HepG2 (cell line): ENCODE results near the gene SHPK. TPM values are rescaled to one million over a fixed set of nuclear protein-coding genes. Genes with fewer than 3 reads are reported as not detected.

ENCODE experiments used
- ARID2 ChIP-seq: sonication (generic); formaldehyde crosslinking; IDR thresholded peaks from 2 replicates; pipeline ENCODE4 v1.8.1; 2022; ENCODE audit warnings: mild to moderate bottlenecking, missing genetic modification reagents, borderline replicate concordance
- ATM ChIP-seq: fragments of 450-650 bp; IDR thresholded peaks from 2 replicates; pipeline ENCODE4 v1.7.1; 2017; ENCODE audit warnings: mild to moderate bottlenecking, borderline replicate concordance
- FIP1L1 ChIP-seq: fragments of 200-400 bp; formaldehyde crosslinking; IDR thresholded peaks from 2 replicates; pipeline ENCODE4 v1.6.1; 2018; ENCODE audit warnings: low read depth, mild to moderate bottlenecking, low read length, moderate library complexity, borderline replicate concordance; ENCODE audit not compliant: insufficient read depth
- FOSL2 ChIP-seq: sonication (generic); formaldehyde crosslinking; IDR thresholded peaks from 2 replicates; pipeline ENCODE4 v1.4.0; 2020; ENCODE audit warnings: missing genetic modification reagents
- HNRNPK ChIP-seq: fragments of 200-400 bp; formaldehyde crosslinking; IDR thresholded peaks from 2 replicates; pipeline ENCODE4 v1.6.1; 2018; ENCODE audit warnings: low read length, low read depth, moderate library complexity, mild to moderate bottlenecking; ENCODE audit not compliant: poor library complexity, severe bottlenecking
- PITX1 ChIP-seq: sonication (generic); formaldehyde crosslinking; IDR thresholded peaks from 2 replicates; pipeline ENCODE4 v1.5.1; 2020; ENCODE audit warnings: mild to moderate bottlenecking, missing genetic modification reagents
- RBM22 ChIP-seq: fragments of 200-400 bp; formaldehyde crosslinking; optimal IDR thresholded peaks from 2 replicates; pipeline ENCODE3; 2017; ENCODE audit warnings: mild to moderate bottlenecking, low read length, moderate library complexity
- RXRB ChIP-seq: IDR thresholded peaks from 2 replicates; pipeline ENCODE4 v1.6.1; 2016; ENCODE audit warnings: borderline replicate concordance, missing genetic modification reagents, missing compliant biosample characterization
- SNAI1 ChIP-seq: sonication (generic); formaldehyde crosslinking; IDR thresholded peaks from 2 replicates; pipeline ENCODE4 v1.5.0; 2020; ENCODE audit warnings: mild to moderate bottlenecking, missing genetic modification reagents, borderline replicate concordance
- SSRP1 ChIP-seq: IDR thresholded peaks from 2 replicates; pipeline ENCODE4 v1.6.1; 2016; ENCODE audit warnings: control low read depth
- ZNF263 ChIP-seq: sonication (generic); formaldehyde crosslinking; IDR thresholded peaks from 2 replicates; pipeline ENCODE4 v1.4.0; 2020; ENCODE audit warnings: missing genetic modification reagents
- ZNF329 ChIP-seq: sonication (generic); formaldehyde crosslinking; IDR thresholded peaks from 2 replicates; pipeline ENCODE4 v1.9.0; 2021; ENCODE audit warnings: low read depth, mild to moderate bottlenecking, missing genetic modification reagents
- ZNF333 ChIP-seq: sonication (generic); formaldehyde crosslinking; IDR thresholded peaks from 2 replicates; pipeline ENCODE4 v1.4.0; 2020; ENCODE audit warnings: mild to moderate bottlenecking, missing genetic modification reagents, borderline replicate concordance
- ZNF354B ChIP-seq: sonication (generic); formaldehyde crosslinking; IDR thresholded peaks from 2 replicates; pipeline ENCODE4 v1.8.0; 2022; ENCODE audit warnings: mild to moderate bottlenecking, missing genetic modification reagents
- ZNF562 ChIP-seq: sonication (generic); formaldehyde crosslinking; IDR thresholded peaks from 2 replicates; pipeline ENCODE4 v1.8.0; 2022; ENCODE audit warnings: missing genetic modification reagents, borderline replicate concordance
- ZNF790 ChIP-seq: sonication (generic); formaldehyde crosslinking; IDR thresholded peaks from 2 replicates; pipeline ENCODE4 v1.8.0; 2022; ENCODE audit warnings: missing genetic modification reagents, mild to moderate bottlenecking, borderline replicate concordance
- polyA plus RNA-seq, 8 experiments: library from polyadenylated mRNA; depleted of rRNA in 3 of 8; stranded (reverse) in 7 of 8; unstranded in 1 of 8; fragments of >200 nt; fragmentation: Illumina TruSeq in 4 of 8; extraction: Trizol in 4 of 8; gene quantifications; 2 replicates each; pipeline versions ENCODE4 v1.2.1 to v1.2.3, GENCODE V29; 2011 to 2016; ENCODE audit warnings: low read depth in 4 of 8, missing spikeins in 1 of 8, mixed read lengths in 1 of 8; ENCODE audit not compliant: insufficient read depth in 1 of 8
- total RNA-seq, 5 experiments: library from RNA; depleted of rRNA; stranded (reverse); fragments of >200 nt; fragmentation: Illumina TruSeq; extraction: Trizol; gene quantifications; 2 replicates each; pipeline ENCODE4 v1.2.3, GENCODE V29; 2016; ENCODE audit warnings: low read depth in 1 of 5
- TF ChIP-seq, protein P1 (sequence below): sonication (generic); formaldehyde crosslinking; IDR thresholded peaks from 2 replicates; pipeline ENCODE4 v1.8.1; 2023; ENCODE audit warnings: mild to moderate bottlenecking, inconsistent platforms, moderate library complexity, missing genetic modification reagents, borderline replicate concordance
- TF ChIP-seq, protein P2 (sequence below): sonication (generic); formaldehyde crosslinking; IDR thresholded peaks from 2 replicates; pipeline ENCODE4 v1.5.0; 2020; ENCODE audit warnings: mild to moderate bottlenecking, missing genetic modification reagents, borderline replicate concordance
- TF ChIP-seq, protein P3 (sequence below): sonication (generic); formaldehyde crosslinking; IDR thresholded peaks from 2 replicates; pipeline ENCODE4 v1.4.0; 2020; ENCODE audit warnings: mild to moderate bottlenecking, missing genetic modification reagents
- TF ChIP-seq, protein P4 (sequence below): sonication (generic); formaldehyde crosslinking; IDR thresholded peaks from 2 replicates; pipeline ENCODE4 v1.5.0; 2020; ENCODE audit warnings: mild to moderate bottlenecking, missing genetic modification reagents

SHPK gene
- total and polyA plus RNA-seq, 2 of the 13 experiments (the other 11 are each of a cell fraction or from before 2014, with no cell fraction given) = 16.2 to 30.9 TPM

DNA sequence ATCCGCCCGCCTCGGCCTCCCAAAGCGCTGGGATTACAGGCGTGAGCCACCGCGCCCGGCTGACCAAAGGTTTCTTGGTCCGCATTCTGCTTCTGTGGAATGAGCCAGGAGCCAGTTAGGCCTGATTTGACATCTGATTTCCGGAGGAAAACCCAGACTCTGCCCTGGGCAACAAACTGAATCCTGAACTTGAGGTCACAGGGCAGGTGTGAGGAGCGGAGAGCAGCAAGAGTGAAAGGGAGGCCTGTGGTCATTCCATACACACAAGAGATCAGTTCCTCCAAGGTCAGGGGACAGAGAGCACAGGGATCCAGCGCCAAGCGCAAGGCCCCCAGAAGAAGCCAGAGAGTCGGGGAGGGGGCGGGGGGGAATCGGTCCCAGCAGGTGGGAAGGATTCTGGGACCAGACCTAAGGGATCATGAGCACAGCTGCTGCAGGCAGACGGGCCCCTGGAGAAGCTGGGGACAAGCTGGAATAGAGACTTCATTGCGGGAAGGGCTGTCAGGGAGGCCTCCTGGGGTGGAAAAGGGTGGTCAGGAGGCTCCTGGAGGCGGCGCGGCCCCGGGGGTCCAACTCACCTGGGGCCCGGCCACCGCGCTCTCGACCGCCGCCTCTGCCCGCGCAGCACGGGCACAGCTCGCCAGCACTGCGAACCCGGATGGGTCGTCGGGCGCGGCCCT lies 436 bp downstream of the SHPK start (continued):
- TF ChIP-seq, protein P1, sequence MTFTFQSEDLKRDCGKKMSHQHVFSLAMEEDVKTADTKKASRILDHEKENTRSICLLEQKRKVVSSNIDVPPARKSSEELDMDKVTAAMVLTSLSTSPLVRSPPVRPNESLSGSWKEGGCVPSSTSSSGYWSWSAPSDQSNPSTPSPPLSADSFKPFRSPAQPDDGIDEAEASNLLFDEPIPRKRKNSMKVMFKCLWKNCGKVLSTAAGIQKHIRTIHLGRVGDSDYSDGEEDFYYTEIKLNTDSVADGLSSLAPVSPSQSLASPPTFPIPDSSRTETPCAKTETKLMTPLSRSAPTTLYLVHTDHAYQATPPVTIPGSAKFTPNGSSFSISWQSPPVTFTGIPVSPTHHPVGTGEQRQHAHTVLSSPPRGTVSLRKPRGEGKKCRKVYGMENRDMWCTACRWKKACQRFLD (CRISPR knock-in tag) = no peak
- TF ChIP-seq ZNF263 (CRISPR knock-in tag) = no peak
- TF ChIP-seq ZNF562 = no peak
- TF ChIP-seq SNAI1 (CRISPR knock-in tag) = no peak
- TF ChIP-seq FOSL2 (CRISPR knock-in tag) = peak; percentile 33; the same call in 1 of the 2 replicates
- TF ChIP-seq FIP1L1 = no peak
- no peak for TF ChIP-seq SSRP1
- no peak for TF ChIP-seq ZNF329
- peak; percentile 49; the same call in 1 of the 2 replicates for TF ChIP-seq ZNF354B (CRISPR knock-in tag)
- TF ChIP-seq RBM22 = no peak
- no peak for TF ChIP-seq ATM
- TF ChIP-seq, protein P2, sequence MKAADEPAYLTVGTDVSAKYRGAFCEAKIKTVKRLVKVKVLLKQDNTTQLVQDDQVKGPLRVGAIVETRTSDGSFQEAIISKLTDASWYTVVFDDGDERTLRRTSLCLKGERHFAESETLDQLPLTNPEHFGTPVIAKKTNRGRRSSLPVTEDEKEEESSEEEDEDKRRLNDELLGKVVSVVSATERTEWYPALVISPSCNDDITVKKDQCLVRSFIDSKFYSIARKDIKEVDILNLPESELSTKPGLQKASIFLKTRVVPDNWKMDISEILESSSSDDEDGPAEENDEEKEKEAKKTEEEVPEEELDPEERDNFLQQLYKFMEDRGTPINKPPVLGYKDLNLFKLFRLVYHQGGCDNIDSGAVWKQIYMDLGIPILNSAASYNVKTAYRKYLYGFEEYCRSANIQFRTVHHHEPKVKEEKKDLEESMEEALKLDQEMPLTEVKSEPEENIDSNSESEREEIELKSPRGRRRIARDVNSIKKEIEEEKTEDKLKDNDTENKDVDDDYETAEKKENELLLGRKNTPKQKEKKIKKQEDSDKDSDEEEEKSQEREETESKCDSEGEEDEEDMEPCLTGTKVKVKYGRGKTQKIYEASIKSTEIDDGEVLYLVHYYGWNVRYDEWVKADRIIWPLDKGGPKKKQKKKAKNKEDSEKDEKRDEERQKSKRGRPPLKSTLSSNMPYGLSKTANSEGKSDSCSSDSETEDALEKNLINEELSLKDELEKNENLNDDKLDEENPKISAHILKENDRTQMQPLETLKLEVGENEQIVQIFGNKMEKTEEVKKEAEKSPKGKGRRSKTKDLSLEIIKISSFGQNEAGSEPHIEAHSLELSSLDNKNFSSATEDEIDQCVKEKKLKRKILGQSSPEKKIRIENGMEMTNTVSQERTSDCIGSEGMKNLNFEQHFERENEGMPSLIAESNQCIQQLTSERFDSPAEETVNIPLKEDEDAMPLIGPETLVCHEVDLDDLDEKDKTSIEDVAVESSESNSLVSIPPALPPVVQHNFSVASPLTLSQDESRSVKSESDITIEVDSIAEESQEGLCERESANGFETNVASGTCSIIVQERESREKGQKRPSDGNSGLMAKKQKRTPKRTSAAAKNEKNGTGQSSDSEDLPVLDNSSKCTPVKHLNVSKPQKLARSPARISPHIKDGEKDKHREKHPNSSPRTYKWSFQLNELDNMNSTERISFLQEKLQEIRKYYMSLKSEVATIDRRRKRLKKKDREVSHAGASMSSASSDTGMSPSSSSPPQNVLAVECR (CRISPR knock-in tag) = no peak; the same call in 1 of the 2 replicates
- TF ChIP-seq, protein P3, sequence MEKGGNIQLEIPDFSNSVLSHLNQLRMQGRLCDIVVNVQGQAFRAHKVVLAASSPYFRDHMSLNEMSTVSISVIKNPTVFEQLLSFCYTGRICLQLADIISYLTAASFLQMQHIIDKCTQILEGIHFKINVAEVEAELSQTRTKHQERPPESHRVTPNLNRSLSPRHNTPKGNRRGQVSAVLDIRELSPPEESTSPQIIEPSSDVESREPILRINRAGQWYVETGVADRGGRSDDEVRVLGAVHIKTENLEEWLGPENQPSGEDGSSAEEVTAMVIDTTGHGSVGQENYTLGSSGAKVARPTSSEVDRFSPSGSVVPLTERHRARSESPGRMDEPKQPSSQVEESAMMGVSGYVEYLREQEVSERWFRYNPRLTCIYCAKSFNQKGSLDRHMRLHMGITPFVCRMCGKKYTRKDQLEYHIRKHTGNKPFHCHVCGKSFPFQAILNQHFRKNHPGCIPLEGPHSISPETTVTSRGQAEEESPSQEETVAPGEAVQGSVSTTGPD = no peak
- TF ChIP-seq, protein P4, sequence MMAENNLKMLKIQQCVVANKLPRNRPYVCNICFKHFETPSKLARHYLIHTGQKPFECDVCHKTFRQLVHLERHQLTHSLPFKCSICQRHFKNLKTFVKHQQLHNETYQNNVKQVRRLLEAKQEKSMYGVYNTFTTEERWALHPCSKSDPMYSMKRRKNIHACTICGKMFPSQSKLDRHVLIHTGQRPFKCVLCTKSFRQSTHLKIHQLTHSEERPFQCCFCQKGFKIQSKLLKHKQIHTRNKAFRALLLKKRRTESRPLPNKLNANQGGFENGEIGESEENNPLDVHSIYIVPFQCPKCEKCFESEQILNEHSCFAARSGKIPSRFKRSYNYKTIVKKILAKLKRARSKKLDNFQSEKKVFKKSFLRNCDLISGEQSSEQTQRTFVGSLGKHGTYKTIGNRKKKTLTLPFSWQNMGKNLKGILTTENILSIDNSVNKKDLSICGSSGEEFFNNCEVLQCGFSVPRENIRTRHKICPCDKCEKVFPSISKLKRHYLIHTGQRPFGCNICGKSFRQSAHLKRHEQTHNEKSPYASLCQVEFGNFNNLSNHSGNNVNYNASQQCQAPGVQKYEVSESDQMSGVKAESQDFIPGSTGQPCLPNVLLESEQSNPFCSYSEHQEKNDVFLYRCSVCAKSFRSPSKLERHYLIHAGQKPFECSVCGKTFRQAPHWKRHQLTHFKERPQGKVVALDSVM = 0 out of 2 replicates have a peak, but pooled peaks have one; percentile 11
- TF ChIP-seq ZNF333 = no peak
- TF ChIP-seq ZNF790 (CRISPR knock-in tag) = no peak
- no peak; the same call in 1 of the 2 replicates for TF ChIP-seq ARID2
- peak; percentile 52; the same call in 1 of the 2 replicates for TF ChIP-seq RXRB (CRISPR knock-in tag)
- TF ChIP-seq PITX1 (CRISPR knock-in tag) = peak; percentile 24; the same call in 1 of the 2 replicates
- TF ChIP-seq HNRNPK = peak; percentile 44
